IMR-90 (cell line): Measurements from ENCODE around the gene EFCC1. TPM values are rescaled to one million over a fixed set of nuclear protein-coding genes. Genes with fewer than 3 reads are reported as not detected.

Experiments used
- ATAC-seq: fragments of 200-7000 bp; cut with Tn5 transposase; 2 replicates; pipeline ENCODE4 v1.9.1; 2020; ENCODE audit warnings: low read depth, mild to moderate bottlenecking, moderate library complexity
- BruUV-seq: library from RNA; stranded (reverse); fragments of 400-500 nt; replicated peaks from 2 replicates; lab custom pipeline; 2021; lab: Mats Ljungman, UMichigan
- CTCF ChIA-PET: fragments of 300-600 bp; formaldehyde crosslinking; extraction: SDS; loops from one replicate; lab custom pipeline; 2021; ENCODE audit warnings: antibody characterized with exemption; lab: Yijun Ruan, JAX
- POLR2A ChIA-PET: fragments of 300-600 bp; sonication (Branson Sonifier 250); formaldehyde crosslinking; loops from one replicate; lab custom pipeline; 2022; ENCODE audit warnings: antibody characterized with exemption; ENCODE audit not compliant: unreplicated experiment; lab: Charles Lee
- DNase-seq: peaks from one replicate; pipeline ENCODE4 v3.0.0; 2013
- H2AFZ ChIP-seq: replicated peaks from 2 replicates; pipeline ENCODE3; 2013; ENCODE audit warnings: low read length, mild to moderate bottlenecking; ENCODE audit not compliant: poor library complexity
- H2AK5ac ChIP-seq: 2 replicates; pipeline ENCODE4 v1.6.1; 2013; ENCODE audit warnings: low read depth, low read length, inconsistent platforms
- H2AK9ac ChIP-seq: replicated peaks from 2 replicates; pipeline ENCODE3; 2013; ENCODE audit warnings: mild to moderate bottlenecking, low read depth, low read length, moderate library complexity; ENCODE audit not compliant: poor library complexity
- H2BK120ac ChIP-seq: 2 replicates; pipeline ENCODE4 v1.6.1; 2013; ENCODE audit warnings: low read depth, low read length, inconsistent platforms
- H2BK15ac ChIP-seq: 3 replicates; pipeline ENCODE4 v1.6.1; 2013; ENCODE audit warnings: low read depth, low read length, inconsistent platforms
- H2BK20ac ChIP-seq: 2 replicates; pipeline ENCODE4 v1.6.1; 2013; ENCODE audit warnings: low read depth, mild to moderate bottlenecking, inconsistent platforms, low read length, moderate library complexity
- H2BK5ac ChIP-seq: 2 replicates; pipeline ENCODE4 v1.6.1; 2013; ENCODE audit warnings: mild to moderate bottlenecking, low read depth, low read length, inconsistent platforms; ENCODE audit not compliant: poor library complexity, severe bottlenecking
- H3K14ac ChIP-seq: replicated peaks from 2 replicates; pipeline ENCODE4 v1.6.1; 2013; ENCODE audit warnings: low read depth, low read length, inconsistent platforms
- H3K18ac ChIP-seq: 2 replicates; pipeline ENCODE4 v1.6.1; 2013; ENCODE audit warnings: low read depth, low read length, control low read depth
- H3K23ac ChIP-seq: 2 replicates; pipeline ENCODE4 v1.6.1; 2013; ENCODE audit warnings: low read depth, low read length, inconsistent platforms
- H3K27ac ChIP-seq: 2 replicates; pipeline ENCODE4 v1.5.1; 2013; ENCODE audit warnings: mild to moderate bottlenecking, control low read depth, low read length; ENCODE audit not compliant: insufficient read depth
- H3K27me3 ChIP-seq: 2 replicates; pipeline ENCODE4 v1.6.1; 2013; ENCODE audit warnings: low read length; ENCODE audit not compliant: control insufficient read depth, insufficient read depth
- H3K36me3 ChIP-seq: 2 replicates; pipeline ENCODE4 v1.6.1; 2013; ENCODE audit warnings: low read length, mixed read lengths; ENCODE audit not compliant: control insufficient read depth, insufficient read depth
- H3K4ac ChIP-seq: 2 replicates; pipeline ENCODE4 v1.6.1; 2013; ENCODE audit warnings: low read depth, low read length, inconsistent platforms
- H3K4me1 ChIP-seq: 2 replicates; pipeline ENCODE4 v1.6.1; 2013; ENCODE audit warnings: low read length, mixed read lengths; ENCODE audit not compliant: control insufficient read depth, insufficient read depth
- H3K4me2 ChIP-seq: 2 replicates; pipeline ENCODE4 v1.6.1; 2013; ENCODE audit warnings: low read depth, mild to moderate bottlenecking, control low read depth, low read length, moderate library complexity
- H3K4me3 ChIP-seq: 2 replicates; pipeline ENCODE4 v1.5.1; 2013; ENCODE audit warnings: low read depth, mild to moderate bottlenecking, control low read depth, low read length, moderate library complexity; ENCODE audit not compliant: insufficient read depth
- H3K56ac ChIP-seq: 2 replicates; pipeline ENCODE4 v1.6.1; 2013; ENCODE audit warnings: low read length, inconsistent platforms; ENCODE audit not compliant: insufficient read depth; ENCODE audit errors: extremely low read depth
- H3K79me1 ChIP-seq, 2 experiments: 2 replicates each; pipeline ENCODE4 v1.6.1; 2013; ENCODE audit warnings: low read length in 2 of 2, inconsistent platforms in 1 of 2, low read depth in 1 of 2
- H3K9ac ChIP-seq: 2 replicates; pipeline ENCODE4 v1.6.1; 2013; ENCODE audit warnings: low read depth, low read length, control low read depth
- H3K9me1 ChIP-seq: 2 replicates; pipeline ENCODE4 v1.6.1; 2013; ENCODE audit warnings: low read length, inconsistent platforms; ENCODE audit not compliant: insufficient read depth
- H3K9me3 ChIP-seq: 2 replicates; pipeline ENCODE4 v1.6.1; 2013; ENCODE audit warnings: low read length; ENCODE audit not compliant: control insufficient read depth, insufficient read depth
- H4K20me1 ChIP-seq: 2 replicates; pipeline ENCODE4 v1.6.1; 2013; ENCODE audit warnings: low read length, inconsistent platforms; ENCODE audit not compliant: insufficient read depth
- H4K5ac ChIP-seq: 2 replicates; pipeline ENCODE4 v1.6.1; 2013; ENCODE audit warnings: mild to moderate bottlenecking, low read depth, low read length, control low read depth
- H4K8ac ChIP-seq, 2 experiments: 2 replicates each; pipeline ENCODE4 v1.6.1; 2013; ENCODE audit warnings: low read depth in 2 of 2, low read length in 2 of 2, control low read depth in 1 of 2, inconsistent platforms in 1 of 2
- H4K91ac ChIP-seq: 2 replicates; pipeline ENCODE4 v1.6.1; 2013; ENCODE audit warnings: low read depth, low read length, inconsistent platforms; ENCODE audit not compliant: insufficient read depth
- CEBPB ChIP-seq: IDR thresholded peaks from 2 replicates; pipeline ENCODE4 v1.6.1; 2012; ENCODE audit warnings: low read depth, low read length, improper control_type of control experiment
- FOS ChIP-seq: fragments of 150-350 bp; IDR thresholded peaks from 2 replicates; pipeline ENCODE4 v1.6.1; 2016; ENCODE audit warnings: low read depth, low read length
- RAD21 ChIP-seq: IDR thresholded peaks from 2 replicates; pipeline ENCODE4 v1.6.1; 2012; ENCODE audit warnings: low read length, improper control_type of control experiment
- RFX5 ChIP-seq: IDR thresholded peaks from 2 replicates; pipeline ENCODE4 v1.8.0; 2012; ENCODE audit warnings: low read depth, mild to moderate bottlenecking, low read length, moderate library complexity
- WGBS, 2 experiments: methylation state at CpG; one replicate each; pipeline versions ENCODE4 v1.1.5 to v1.1.7; 2013; ENCODE audit warnings: missing lambda C conversion rate in 2 of 2; ENCODE audit not compliant: insufficient read length in 1 of 2; ENCODE audit errors: extremely low coverage in 2 of 2; 5-methylcytosine and 5-hydroxymethylcytosine counted together
- dilution Hi-C: fragments of 300-500 bp; cut with HindIII; formaldehyde crosslinking; loops from one replicate; pipeline ENCODE4 v1.14.3; 2018; ENCODE audit warnings: low sequenced_read_pairs; ENCODE audit not compliant: unreplicated experiment
- in situ Hi-C: fragments of 300-500 bp; cut with MboI; formaldehyde crosslinking; loops from 3 replicates; pipeline ENCODE4 v1.14.3; 2019; ENCODE audit warnings: low sequenced_read_pairs, inconsistent platforms, mixed read lengths
- intact Hi-C: fragments of 100-400 bp; cut with micrococcal nuclease; formaldehyde crosslinking; loops from 2 replicates; pipeline ENCODE4 v1.10.0; 2022
- polyA plus RNA-seq, 3 experiments: library from polyadenylated mRNA; depleted of rRNA; stranded (reverse); fragments of >200 nt; gene quantifications; 2 replicates each; pipeline ENCODE4 v1.2.3, GENCODE V29; 2012; ENCODE audit warnings: low replicate concordance in 1 of 3
- total RNA-seq: library from RNA; depleted of rRNA; stranded (reverse); fragments of >200 nt; gene quantifications from 2 replicates; pipeline ENCODE4 v1.2.3, GENCODE V29; 2012

The EFCC1 gene
- total and polyA plus RNA-seq, 2 of the 4 experiments (the other 2 are of a cell fraction) = not detected

GRCh38 chr3:128996200-128996599 lies 4.9 kb upstream of the EFCC1 start:
- dilution Hi-C loops = no loop called here
- Histone ChIP-seq H2AK5ac (no peak overlapping the region), H4K5ac (no peak overlapping the region), H2AFZ (no peak overlapping the region), H3K27ac (no peak overlapping the region), H2BK5ac (no peak overlapping the region), H3K4ac (no peak overlapping the region), H3K4me1 (peaks cover 10% of the 10 kb centered on the region; the same call in 1 of the 2 replicates), H2BK15ac (no peak overlapping the region), H3K23ac (no peak overlapping the region), H4K20me1 (no peaks in the 10 kb centered on the region), H3K14ac (no peak overlapping the region), H2BK20ac (no peak overlapping the region), H4K91ac (no peak overlapping the region), H3K36me3 (no peaks in the 10 kb centered on the region), H3K79me1 (no peaks in the 10 kb centered on the region), H3K27me3 (peaks cover 72% of the 10 kb centered on the region), H3K4me3 (no peak overlapping the region), H3K18ac (no peak overlapping the region), H3K9me3 (no peaks in the 10 kb centered on the region), H2BK120ac (no peak overlapping the region), H3K9me1 (no peaks in the 10 kb centered on the region; the same call in 1 of the 2 replicates), H3K56ac (no peak overlapping the region), H3K4me2 (no peak overlapping the region), H2AK9ac (no peak overlapping the region), H4K8ac (no peak overlapping the region), H3K9ac (no peak overlapping the region)
- BruUV-seq = no TSS peak
- in situ Hi-C loops = no loop called here
- ATAC-seq (no peak), DNase-seq (no peak)
- intact Hi-C loops = no loop called here
- ChIA-PET CTCF (no interaction called here), POLR2A (no interaction called here)
- no peak for TF ChIP-seq RFX5
- peak; percentile 40 for TF ChIP-seq CEBPB
- TF ChIP-seq FOS = no peak
- no peak for TF ChIP-seq RAD21
- no CpG with 5 or more reads among the region's 1 CpG for whole genome bisulfite sequencing, 2 experiments
